DND-41 (cell line): ENCODE measurements around the gene DNASE1L3.

Experiments used
- ATAC-seq: fragments of 200-7000 bp; cut with Tn5 transposase; 3 replicates; pipeline ENCODE4 v1.9.1; 2021; ENCODE audit warnings: low read depth; ENCODE audit not compliant: insufficient read depth
- DNase-seq: peaks from one replicate; pipeline ENCODE4 v3.0.0-alpha.2; 2020
- H2AFZ ChIP-seq: 2 replicates; pipeline ENCODE4 v1.6.0; 2012; ENCODE audit warnings: low read depth, low read length
- H3K27ac ChIP-seq: 2 replicates; pipeline ENCODE4 v1.5.1; 2012; ENCODE audit warnings: low read length, inconsistent platforms
- H3K27me3 ChIP-seq: fragments of 200-600 bp; sonication (generic); 2 replicates; pipeline ENCODE4 v1.6.0; 2012; ENCODE audit warnings: low read length, mild to moderate bottlenecking, inconsistent platforms; ENCODE audit not compliant: insufficient read depth, poor library complexity
- H3K36me3 ChIP-seq: 2 replicates; pipeline ENCODE4 v1.5.1; 2012; ENCODE audit warnings: low read length, inconsistent platforms; ENCODE audit not compliant: insufficient read depth
- H3K4me1 ChIP-seq: 2 replicates; pipeline ENCODE4 v1.5.1; 2012; ENCODE audit warnings: mild to moderate bottlenecking, low read length; ENCODE audit not compliant: insufficient read depth
- H3K4me2 ChIP-seq: 2 replicates; pipeline ENCODE4 v1.6.0; 2012; ENCODE audit warnings: mild to moderate bottlenecking, moderate library complexity, low read length, inconsistent platforms; ENCODE audit not compliant: insufficient read depth
- H3K4me3 ChIP-seq, 2 experiments: fragments of 200-600 bp in 1 of 2; shearing (Covaris generic) in 1 of 2; 2 replicates each; pipeline ENCODE4 v1.5.1; 2012 to 2016; ENCODE audit warnings: inconsistent platforms in 2 of 2, low read length in 2 of 2, mild to moderate bottlenecking in 2 of 2, low read depth in 1 of 2, moderate library complexity in 1 of 2
- H3K79me2 ChIP-seq: 2 replicates; pipeline ENCODE4 v1.6.0; 2012; ENCODE audit warnings: low read length, inconsistent platforms; ENCODE audit not compliant: insufficient read depth
- H3K9ac ChIP-seq: 2 replicates; pipeline ENCODE4 v1.6.0; 2012; ENCODE audit warnings: low read depth, mild to moderate bottlenecking, inconsistent platforms, low read length, moderate library complexity
- H3K9me3 ChIP-seq: 2 replicates; pipeline ENCODE4 v1.5.1; 2012; ENCODE audit warnings: low read length, moderate library complexity, mild to moderate bottlenecking, inconsistent platforms; ENCODE audit not compliant: insufficient read depth, severe bottlenecking
- H4K20me1 ChIP-seq: 2 replicates; pipeline ENCODE4 v1.6.0; 2012; ENCODE audit warnings: low read length; ENCODE audit not compliant: insufficient read depth
- CTCF ChIP-seq: IDR thresholded peaks from 2 replicates; pipeline ENCODE4 v1.5.1; 2012; ENCODE audit warnings: borderline replicate concordance, low read length, moderate library complexity, mild to moderate bottlenecking; ENCODE audit not compliant: poor library complexity, severe bottlenecking; ENCODE audit errors: extremely low read depth
- EZH2 ChIP-seq: IDR thresholded peaks from 3 replicates; pipeline ENCODE4 v1.6.1; 2012; ENCODE audit warnings: borderline replicate concordance, low read depth, mild to moderate bottlenecking, moderate library complexity, low read length, inconsistent platforms; ENCODE audit not compliant: severe bottlenecking

Gene DNASE1L3

DNA sequence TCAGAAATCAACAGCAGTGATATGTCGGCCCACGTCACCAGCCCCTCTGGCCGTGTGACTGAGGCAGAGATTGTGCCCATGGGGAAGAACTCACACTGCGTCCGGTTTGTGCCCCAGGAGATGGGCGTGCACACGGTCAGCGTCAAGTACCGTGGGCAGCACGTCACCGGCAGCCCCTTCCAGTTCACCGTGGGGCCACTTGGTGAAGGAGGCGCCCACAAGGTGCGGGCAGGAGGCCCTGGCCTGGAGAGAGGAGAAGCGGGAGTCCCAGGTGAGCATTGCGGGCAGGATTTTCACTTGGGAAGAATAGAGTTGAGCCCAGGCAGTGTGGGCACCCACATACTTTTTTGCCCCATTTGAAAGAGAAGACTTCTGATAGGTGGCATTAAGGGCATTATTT, 57.4 kb downstream of the DNASE1L3 start:
- H3K79me2 ChIP-seq: no peaks in the 10 kb centered on the region
- no peaks in the 10 kb centered on the region for H3K4me1 ChIP-seq
- no peaks in the 10 kb centered on the region for H3K27me3 ChIP-seq
- no peak for TF ChIP-seq CTCF
- TF ChIP-seq EZH2: no peak
- H3K4me3 ChIP-seq: no peak overlapping the region
- H3K36me3 ChIP-seq: peaks cover 95% of the 10 kb centered on the region
- no peak overlapping the region for H3K27ac ChIP-seq
- H2AFZ ChIP-seq: no peak overlapping the region
- no peaks in the 10 kb centered on the region for H4K20me1 ChIP-seq
- DNase-seq (no peak), ATAC-seq (no peak)
- no peak overlapping the region for H3K4me2 ChIP-seq
- no peaks in the 10 kb centered on the region for H3K9me3 ChIP-seq
- no peak overlapping the region for H3K9ac ChIP-seq

DNA sequence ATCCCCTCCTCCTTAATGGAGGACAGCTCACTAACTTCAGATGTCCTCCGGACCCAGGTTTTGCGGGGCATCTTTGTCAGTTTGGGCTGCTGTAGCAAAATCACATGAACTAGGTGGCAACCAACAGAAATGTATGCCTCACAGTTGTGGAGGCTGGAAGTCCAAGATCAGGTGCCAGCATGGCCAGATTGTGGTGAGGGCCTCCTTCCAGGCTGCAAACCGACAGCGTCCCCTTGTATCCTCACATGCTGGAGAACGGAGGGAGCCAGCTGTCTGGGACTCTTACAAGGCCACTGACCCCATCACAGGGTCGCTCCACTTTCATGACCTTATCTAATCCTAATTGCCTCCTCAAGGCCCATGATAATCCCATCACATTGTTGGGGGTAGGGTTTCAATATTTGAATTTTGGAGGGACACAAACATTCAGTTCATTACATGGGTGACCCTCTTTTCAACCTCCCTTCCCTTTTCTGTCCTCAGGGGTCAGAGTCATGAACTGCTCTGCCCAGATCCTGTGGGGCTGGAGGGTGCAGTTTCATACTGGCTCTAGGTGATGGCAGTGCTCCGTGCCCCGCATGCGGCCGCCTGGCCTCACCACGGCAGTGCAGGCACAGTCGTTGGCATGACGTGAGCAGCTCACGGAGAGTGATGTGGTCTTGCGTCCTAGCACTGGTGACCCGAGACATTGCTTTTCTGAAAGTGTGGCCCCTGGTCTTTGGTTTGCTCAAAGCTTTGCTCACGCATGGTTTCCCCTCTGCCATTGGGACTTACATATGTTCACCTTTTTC, 58.4 kb downstream of the DNASE1L3 start:
- DNase-seq: no peak
- no peak overlapping the region for H2AFZ ChIP-seq
- no peaks in the 10 kb centered on the region for H3K9me3 ChIP-seq
- H3K4me2 ChIP-seq: no peak overlapping the region
- no peaks in the 10 kb centered on the region for H4K20me1 ChIP-seq
- H3K36me3 ChIP-seq: peaks cover 95% of the 10 kb centered on the region
- H3K27ac ChIP-seq: no peak overlapping the region
- no peaks in the 10 kb centered on the region for H3K27me3 ChIP-seq
- no peaks in the 10 kb centered on the region for H3K4me1 ChIP-seq
- TF ChIP-seq EZH2: no peak
- TF ChIP-seq CTCF: no peak
- no peaks in the 10 kb centered on the region for H3K79me2 ChIP-seq
- no peak overlapping the region for H3K4me3 ChIP-seq
- no peak overlapping the region for H3K9ac ChIP-seq
- ATAC-seq: no peak

DNA sequence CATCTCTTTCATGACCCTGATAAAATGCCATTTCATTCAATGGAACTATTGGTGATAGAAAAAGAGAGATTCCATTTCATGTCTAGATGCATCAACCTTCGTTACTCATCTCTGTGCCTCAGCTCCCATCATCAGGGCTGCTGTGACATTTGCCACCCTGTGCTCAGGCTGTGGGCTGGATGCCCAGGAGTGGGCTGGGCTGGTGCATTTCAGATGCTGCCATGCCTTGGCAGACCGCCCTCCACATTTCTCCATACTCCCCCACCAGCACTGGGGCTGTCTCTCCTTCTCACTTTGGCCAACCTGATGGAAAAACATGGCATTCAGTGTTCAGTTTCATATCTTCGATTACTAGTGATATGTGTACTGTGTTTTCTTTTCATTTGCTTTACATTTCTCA, 59.1 kb downstream of the DNASE1L3 start:
- Histone ChIP-seq H3K27ac (no peak overlapping the region), H3K4me3 (no peak overlapping the region), H3K27me3 (no peaks in the 10 kb centered on the region), H3K79me2 (no peaks in the 10 kb centered on the region), H3K9ac (no peak overlapping the region), H4K20me1 (no peaks in the 10 kb centered on the region), H3K9me3 (no peaks in the 10 kb centered on the region), H3K4me2 (no peak overlapping the region), H3K36me3 (peaks cover 95% of the 10 kb centered on the region), H3K4me1 (no peaks in the 10 kb centered on the region), H2AFZ (no peak overlapping the region)
- ATAC-seq: no peak
- TF ChIP-seq CTCF (no peak), EZH2 (no peak)
- no peak for DNase-seq
